Stimulated activated CD8-positive, alpha-beta memory T cell treated with anti-CD3 and anti-CD28 coated beads, Interleukin-7, amount 100 ng/mL, for 24 hours (primary cell): Measurements from ENCODE around the gene HES6.
"Not testable (repeated sequence)": the region's sequence is repeated elsewhere in the genome, so short reads cannot be mapped to it uniquely, and the experiment has no call there.

Experiments
- DNase-seq: peaks from one replicate; pipeline ENCODE4 v3.0.0-alpha.2; 2020; ENCODE audit warnings: low read depth

HES6 gene

DNA sequence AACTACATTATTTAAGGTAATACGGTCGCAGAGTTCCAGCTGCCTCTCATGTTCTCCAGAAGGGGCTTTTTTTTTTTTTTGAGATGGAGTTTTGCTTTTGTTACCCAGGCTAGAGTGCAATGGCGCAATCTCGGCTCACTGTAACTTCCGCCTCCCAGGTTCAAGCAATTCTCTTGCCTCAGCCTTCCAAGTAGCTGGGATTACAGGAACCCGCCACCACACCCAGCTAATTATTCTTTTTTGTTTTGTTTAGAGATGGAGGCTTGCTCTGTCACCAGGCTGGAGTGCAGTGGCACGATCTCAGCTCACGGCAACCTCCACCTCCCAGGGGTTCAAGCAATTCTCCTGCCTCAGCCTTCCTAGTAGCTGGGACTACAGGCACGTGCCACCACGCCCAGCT is 33.6 kb upstream of the HES6 start:
- not testable (repeated sequence) for DNase-seq

- DNase-seq, result no peak
Observed at GRCh38 chr2:238272156-238272555, 32.3 kb upstream of the HES6 start.

- DNase-seq, result not testable (repeated sequence)
Observed at GRCh38 chr2:238271686-238272085, 31.8 kb upstream of the HES6 start.

- DNase-seq, result no peak
Observed at GRCh38 chr2:238271061-238271554, 31.3 kb upstream of the HES6 start.

DNA sequence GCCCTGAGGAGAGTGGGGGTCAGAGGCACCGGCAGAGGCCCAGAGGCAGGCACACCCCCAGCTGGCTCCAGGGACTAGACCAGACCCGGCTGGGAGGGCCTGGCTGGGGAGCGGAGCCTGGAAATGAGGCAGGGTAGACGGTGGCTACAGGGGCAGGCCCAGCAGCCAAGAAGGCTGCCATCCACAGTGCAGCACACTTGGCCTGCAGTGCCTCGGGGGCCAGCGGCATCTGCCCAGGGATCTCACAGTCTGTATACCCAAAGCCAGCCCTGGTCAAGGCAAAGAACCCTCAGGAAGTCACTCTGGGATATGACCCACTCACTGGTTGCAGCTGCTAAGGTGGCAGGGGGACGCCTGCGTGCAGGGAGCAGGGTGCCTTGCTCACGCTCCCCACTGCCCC is 30.8 kb upstream of the HES6 start:
- DNase-seq, result no peak

GRCh38 chr2:238269741-238270140 is 29.9 kb upstream of the HES6 start:
- DNase-seq, result no peak

GRCh38 chr2:238267884-238268680 is 28.2 kb upstream of the HES6 start:
- DNase-seq, result no peak

DNA sequence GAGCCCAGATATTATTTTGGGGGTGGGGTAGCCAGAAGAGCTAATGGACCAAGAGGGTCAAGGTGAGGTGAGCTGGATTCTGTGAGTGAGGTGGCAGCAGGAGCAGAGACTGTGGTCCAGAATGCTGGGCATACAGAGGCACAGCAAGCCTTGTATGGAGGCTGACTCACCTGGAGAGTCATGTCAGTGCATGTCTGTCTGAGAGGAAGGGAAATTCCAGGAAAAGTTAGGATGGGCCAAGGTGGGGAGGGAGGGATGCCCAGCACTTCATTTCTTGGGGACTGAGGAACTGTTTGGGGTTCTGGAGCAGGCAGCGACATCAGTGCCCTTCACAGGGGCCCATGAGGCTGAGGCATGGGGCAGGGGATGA is 27.5 kb upstream of the HES6 start:
- DNase-seq, result no peak

DNA sequence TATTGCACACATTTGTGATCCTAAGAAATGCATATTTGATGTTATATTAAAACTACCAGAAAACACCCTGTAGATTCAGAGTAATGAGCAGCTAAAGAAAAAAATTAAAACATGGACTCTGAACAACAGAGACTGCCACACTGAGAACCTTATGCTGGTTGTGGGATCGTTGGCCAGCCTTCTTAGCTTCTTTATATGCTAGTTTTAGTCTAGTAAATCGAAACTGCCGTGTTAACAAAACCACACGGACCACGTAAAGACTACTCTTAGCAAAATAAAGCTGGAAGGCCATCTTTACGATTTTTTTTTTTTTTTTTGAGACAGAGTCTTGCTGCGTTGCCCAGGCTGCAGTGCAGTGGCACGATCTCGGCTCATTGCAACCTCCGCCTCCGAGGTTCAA is 25.8 kb upstream of the HES6 start:
- no peak for DNase-seq

GRCh38 chr2:238264072-238264460 is 24.2 kb upstream of the HES6 start:
- DNase-seq, result no peak

DNA sequence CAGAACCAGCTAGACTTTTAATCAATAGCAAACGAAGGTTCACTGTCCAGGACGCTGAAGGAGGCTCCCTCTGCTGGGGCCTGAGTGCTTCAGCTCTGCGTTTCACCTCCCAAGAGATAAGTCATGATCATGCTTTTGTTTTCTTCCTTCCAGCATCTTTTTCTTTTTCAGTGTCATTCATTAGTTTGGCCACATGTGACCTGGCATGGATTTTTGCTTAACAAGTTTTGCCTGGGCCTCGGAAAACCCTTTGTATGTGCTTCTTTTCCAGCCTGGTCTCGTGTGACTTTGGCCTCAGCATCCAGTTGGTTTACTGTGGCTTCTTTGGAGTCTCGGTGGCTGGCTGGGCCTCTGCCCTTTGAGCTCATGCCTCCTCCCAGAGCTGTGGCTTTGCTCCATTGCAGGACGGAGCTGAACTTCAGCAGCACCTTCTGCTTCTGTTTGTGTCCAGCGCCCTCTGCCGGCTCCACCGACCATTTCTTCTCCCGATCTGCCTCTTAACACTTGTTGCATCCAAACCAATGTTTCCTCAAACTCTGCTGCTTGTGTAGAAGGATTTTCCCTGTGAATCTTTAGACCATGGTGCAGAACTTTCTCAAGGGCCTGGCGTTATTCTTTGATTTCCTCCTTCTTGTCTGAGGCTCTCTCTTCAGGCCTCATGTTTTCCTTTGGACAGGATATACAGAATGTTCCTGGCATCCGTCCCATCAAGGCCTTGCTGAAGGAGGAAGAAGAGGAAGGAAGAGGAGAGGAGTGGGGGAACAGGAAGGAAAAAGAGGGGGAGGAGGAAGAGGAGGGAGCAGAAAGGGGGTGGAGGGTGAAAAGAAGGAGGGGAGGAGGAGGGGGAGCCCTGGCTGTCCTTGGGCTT is 23.6 kb upstream of the HES6 start:
- peak; percentile 35 for DNase-seq

GRCh38 chr2:238262496-238263122 is 22.8 kb upstream of the HES6 start:
- DNase-seq, result no peak

DNA sequence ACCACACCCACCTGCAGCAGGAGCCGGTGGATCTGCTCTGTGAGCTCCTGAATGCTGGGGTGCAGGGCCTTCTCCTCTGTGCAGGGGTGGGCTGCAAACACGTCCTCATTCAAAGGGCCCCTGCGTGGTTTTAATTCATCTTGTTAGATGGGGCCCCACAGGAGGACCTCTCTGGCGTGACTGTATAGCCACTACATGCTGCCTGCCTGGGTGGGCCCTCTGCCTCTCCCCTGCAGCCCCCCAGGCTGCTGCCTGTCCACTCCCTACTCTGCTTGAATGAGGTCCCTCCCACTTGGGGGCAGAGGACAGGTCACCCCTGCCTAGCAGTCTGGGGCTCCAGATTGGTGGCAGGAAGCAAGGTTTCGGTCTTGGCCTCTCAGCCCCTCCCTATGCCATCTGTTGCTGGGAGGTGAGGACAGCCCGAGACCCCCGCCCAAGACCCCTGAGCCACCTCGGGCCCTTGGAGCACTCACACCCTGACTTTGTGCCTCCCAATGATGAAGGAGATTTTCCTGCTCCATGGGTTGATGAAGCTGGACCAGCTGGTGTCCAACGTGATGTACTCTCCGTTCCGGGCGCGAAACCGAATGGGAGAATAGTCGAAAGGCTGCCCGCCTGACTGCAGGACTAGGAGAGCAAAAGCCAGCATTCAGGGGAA is 22.0 kb upstream of the HES6 start:
- no peak for DNase-seq

- DNase-seq, result no peak
Observed at GRCh38 chr2:238260883-238261282, 21.0 kb upstream of the HES6 start.

GRCh38 chr2:238259061-238260020 is 19.5 kb upstream of the HES6 start:
- no peak for DNase-seq

GRCh38 chr2:238257786-238258700 is 18.2 kb upstream of the HES6 start:
- no peak for DNase-seq

GRCh38 chr2:238256594-238257104 is 16.8 kb upstream of the HES6 start:
- DNase-seq, result peak; percentile 27

GRCh38 chr2:238256111-238256510 is 16.3 kb upstream of the HES6 start:
- no peak for DNase-seq

GRCh38 chr2:238255636-238256035 is 15.8 kb upstream of the HES6 start:
- DNase-seq, result no peak

DNA sequence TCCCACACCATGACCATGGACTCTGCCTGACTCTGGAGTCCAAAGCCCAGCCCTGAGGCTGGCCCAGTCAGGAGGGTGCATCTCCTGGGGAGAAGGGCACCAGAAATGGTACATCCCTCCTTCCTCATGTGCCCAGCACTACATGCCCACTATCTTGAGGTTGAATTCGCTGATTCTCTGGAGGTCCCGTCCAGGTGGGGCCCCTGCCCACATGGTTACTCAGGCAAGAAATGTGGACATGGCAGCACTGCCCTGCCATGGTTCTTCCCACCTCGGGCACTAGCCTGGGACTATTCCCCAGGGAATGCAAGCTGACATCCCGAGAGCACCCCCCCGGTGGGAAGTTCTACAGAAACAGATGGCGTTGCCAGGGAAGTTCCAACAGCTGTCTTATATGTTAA is 15.3 kb upstream of the HES6 start:
- DNase-seq, result no peak
